ENCODE measurements around the gene ZSCAN22.
A peak's percentile ranks its signal among the peaks of the same experiment; 100 is the strongest.
"Not testable (repeated sequence)": the region's sequence is repeated elsewhere in the genome, so short reads cannot be mapped to it uniquely, and the experiment has no call there.

Gene ZSCAN22

GRCh38 chr19:58319241-58319640 lies 7.6 kb upstream of the ZSCAN22 start:
- no peak for DNase-seq

- no peak for DNase-seq
Measured at GRCh38 chr19:58325311-58326022, 1.3 kb upstream of the ZSCAN22 start.

- no peak for DNase-seq
Measured at GRCh38 chr19:58326501-58326913, 287 bp upstream of the ZSCAN22 start.

GRCh38 chr19:58328999-58329398 lies 2.2 kb downstream of the ZSCAN22 start:
- no peak for DNase-seq

- no peak for DNase-seq
Measured at GRCh38 chr19:58330458-58330857, 3.7 kb downstream of the ZSCAN22 start.

- no peak for DNase-seq
Measured at GRCh38 chr19:58332697-58333096, 5.9 kb downstream of the ZSCAN22 start.

GRCh38 chr19:58334691-58335249 lies 8.0 kb downstream of the ZSCAN22 start:
- no peak for DNase-seq

GRCh38 chr19:58335630-58336029 lies 8.8 kb downstream of the ZSCAN22 start:
- DNase-seq: no peak

GRCh38 chr19:58336216-58336615 lies 9.4 kb downstream of the ZSCAN22 start:
- DNase-seq: no peak

GRCh38 chr19:58336820-58337219 lies 10.0 kb downstream of the ZSCAN22 start:
- no peak for DNase-seq

GRCh38 chr19:58338336-58338735 lies 11.5 kb downstream of the ZSCAN22 start:
- no peak for DNase-seq

- DNase-seq: no peak
Measured at GRCh38 chr19:58338825-58339558, 12.2 kb downstream of the ZSCAN22 start.

GRCh38 chr19:58345558-58345957 lies 18.8 kb downstream of the ZSCAN22 start:
- DNase-seq: no peak

GRCh38 chr19:58346961-58347929 lies 20.5 kb downstream of the ZSCAN22 start:
- peak; percentile 90 for DNase-seq

GRCh38 chr19:58348080-58348479 lies 21.3 kb downstream of the ZSCAN22 start:
- DNase-seq: not testable (repeated sequence)

GRCh38 chr19:58349590-58349989 lies 22.8 kb downstream of the ZSCAN22 start:
- no peak for DNase-seq

- DNase-seq: no peak
Measured at GRCh38 chr19:58350001-58350861, 23.4 kb downstream of the ZSCAN22 start.

- DNase-seq: no peak
Measured at GRCh38 chr19:58350871-58351557, 24.2 kb downstream of the ZSCAN22 start.

GRCh38 chr19:58351558-58351878 lies 24.7 kb downstream of the ZSCAN22 start:
- no peak for DNase-seq

- no peak for DNase-seq
Measured at GRCh38 chr19:58351990-58352755, 25.4 kb downstream of the ZSCAN22 start.

Measured in NCI-H1436 (cell line).